K562 (cell line): Measurements from ENCODE around the gene GSDME. TPM values are rescaled to one million over a fixed set of nuclear protein-coding genes. Genes with fewer than 3 reads are reported as not detected.

Experiments used
- CREB3 ChIP-seq: fragments of 450-650 bp; conservative IDR thresholded peaks from 2 replicates; pipeline ENCODE4 v1.6.1; 2016; ENCODE audit warnings: missing genetic modification characterization, low read depth, mild to moderate bottlenecking, missing compliant biosample characterization, moderate library complexity
- MTA1 ChIP-seq: fragments of 450-650 bp; IDR thresholded peaks from 2 replicates; pipeline ENCODE4 v1.6.1; 2017; ENCODE audit warnings: borderline replicate concordance
- RNF2 ChIP-seq: sonication (generic); IDR thresholded peaks from 2 replicates; pipeline ENCODE4 v1.6.1; 2016
- TEAD1 ChIP-seq, 2 experiments: fragments of 450-650 bp in 1 of 2; sonication (generic) in 1 of 2; formaldehyde crosslinking; IDR thresholded peaks; 2 replicates each; pipeline versions ENCODE4 v1.4.0 to v1.8.0; 2020 to 2022; ENCODE audit warnings: mild to moderate bottlenecking in 2 of 2, missing genetic modification reagents in 1 of 2
- TRIM28 ChIP-seq: fragments of 450-650 bp; IDR thresholded peaks from 2 replicates; pipeline ENCODE4 v1.6.1; 2017
- WHSC1 ChIP-seq: IDR thresholded peaks from one replicate; pipeline ENCODE4 v1.6.1; 2012; ENCODE audit warnings: low read length, control low read depth, inconsistent platforms
- ZMIZ1 ChIP-seq, 2 experiments: fragments of 150-350 bp in 1 of 2; IDR thresholded peaks; 2 replicates each; pipeline ENCODE4 v1.6.1; 2012 to 2016; ENCODE audit warnings: low read depth in 2 of 2, low read length in 2 of 2, mild to moderate bottlenecking in 1 of 2, moderate library complexity in 1 of 2
- polyA plus RNA-seq, 8 experiments: library from polyadenylated mRNA; depleted of rRNA in 4 of 8; stranded (reverse) in 5 of 8; unstranded in 3 of 8; fragments of >200 nt; fragmentation: Nextera tagmentation in 2 of 8; fragmentation: Illumina TruSeq in 1 of 8; extraction: Ambion mirVana in 2 of 8; extraction: Trizol in 1 of 8; gene quantifications; 2 replicates each; pipeline versions ENCODE4 v1.2.1 to v1.2.3, GENCODE V29; 2011 to 2014; ENCODE audit warnings: inconsistent platforms in 1 of 8, missing spikeins in 1 of 8
- total RNA-seq, 7 experiments: library from RNA; depleted of rRNA in 6 of 7; stranded (reverse); fragments of >200 nt in 6 of 7; fragmentation: Illumina TruSeq in 2 of 7; extraction: Trizol in 2 of 7; gene quantifications; 2 replicates each; pipeline versions ENCODE4 v1.2.1 to v1.2.3, GENCODE V29; 2011 to 2021; ENCODE audit warnings: low replicate concordance in 1 of 7

GSDME gene
- total and polyA plus RNA-seq, 9 of the 15 experiments (the other 6 are each of a cell fraction or from before 2014, with no cell fraction given) = 0.37 to 1.9 (median 0.62) TPM

- no peak for TF ChIP-seq ZMIZ1 (IDR thresholded peaks at IDR 0.05; ENCODE audit: low read depth in 2 of 2, low read length in 2 of 2)
- TF ChIP-seq RNF2 = no peak
- TF ChIP-seq TRIM28 = no peak
- no peak for TF ChIP-seq CREB3 (tag)
- TF ChIP-seq MTA1 = no peak
- no peak for TF ChIP-seq WHSC1
- TF ChIP-seq TEAD1 (CRISPR knock-in tag; IDR thresholded peaks at IDR 0.05) = no peak
These were observed 39.5 kb downstream of the GSDME start (continued) for GRCh38 chr7:24717694-24718320.
